Neural cell (in vitro differentiated cells): ENCODE results near the gene TMPRSS15.

Source experiments
- EP300 ChIP-seq: fragments of 450-650 bp; conservative IDR thresholded peaks from 2 replicates; pipeline ENCODE4 v1.6.1; 2014; ENCODE audit warnings: antibody characterized with exemption, mild to moderate bottlenecking, moderate library complexity; ENCODE audit not compliant: poor library complexity, severe bottlenecking
- POLR2AphosphoS5 ChIP-seq: IDR thresholded peaks from 2 replicates; pipeline ENCODE4 v1.6.1; 2012
- RAD21 ChIP-seq: fragments of 450-650 bp; conservative IDR thresholded peaks from 2 replicates; pipeline ENCODE4 v1.6.1; 2014; ENCODE audit warnings: antibody characterized with exemption, mild to moderate bottlenecking, moderate library complexity
- TAF1 ChIP-seq: IDR thresholded peaks from 2 replicates; pipeline ENCODE4 v1.6.1; 2012; ENCODE audit warnings: low read depth
- TF ChIP-seq, protein P1 (sequence below): fragments of 450-650 bp; IDR thresholded peaks from 2 replicates; pipeline ENCODE4 v1.5.1; 2014; ENCODE audit warnings: antibody characterized with exemption, mild to moderate bottlenecking, moderate library complexity; ENCODE audit not compliant: poor library complexity, severe bottlenecking

DNA sequence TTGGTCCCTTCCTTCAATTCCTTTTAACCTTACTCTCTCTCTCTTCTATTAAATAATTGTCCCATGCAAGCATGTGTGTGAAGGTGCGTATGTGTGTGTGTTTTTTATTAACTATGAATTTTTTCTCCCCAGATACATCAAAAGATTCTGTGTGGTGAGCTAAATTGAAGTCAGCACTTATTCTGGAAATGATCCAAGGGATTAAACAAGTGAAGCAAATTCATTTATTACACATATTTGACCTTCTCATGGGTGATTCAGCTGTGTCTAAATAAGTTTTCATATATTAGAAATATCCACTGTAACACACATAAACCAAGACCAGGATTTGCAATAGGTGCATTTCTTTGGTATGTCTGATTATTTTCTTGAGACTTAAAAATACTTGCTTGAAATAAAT is 134.7 kb downstream of the TMPRSS15 start:
- TF ChIP-seq EP300 = no peak
- TF ChIP-seq POLR2AphosphoS5 = no peak
- no peak for TF ChIP-seq RAD21
- TF ChIP-seq, protein P1, sequence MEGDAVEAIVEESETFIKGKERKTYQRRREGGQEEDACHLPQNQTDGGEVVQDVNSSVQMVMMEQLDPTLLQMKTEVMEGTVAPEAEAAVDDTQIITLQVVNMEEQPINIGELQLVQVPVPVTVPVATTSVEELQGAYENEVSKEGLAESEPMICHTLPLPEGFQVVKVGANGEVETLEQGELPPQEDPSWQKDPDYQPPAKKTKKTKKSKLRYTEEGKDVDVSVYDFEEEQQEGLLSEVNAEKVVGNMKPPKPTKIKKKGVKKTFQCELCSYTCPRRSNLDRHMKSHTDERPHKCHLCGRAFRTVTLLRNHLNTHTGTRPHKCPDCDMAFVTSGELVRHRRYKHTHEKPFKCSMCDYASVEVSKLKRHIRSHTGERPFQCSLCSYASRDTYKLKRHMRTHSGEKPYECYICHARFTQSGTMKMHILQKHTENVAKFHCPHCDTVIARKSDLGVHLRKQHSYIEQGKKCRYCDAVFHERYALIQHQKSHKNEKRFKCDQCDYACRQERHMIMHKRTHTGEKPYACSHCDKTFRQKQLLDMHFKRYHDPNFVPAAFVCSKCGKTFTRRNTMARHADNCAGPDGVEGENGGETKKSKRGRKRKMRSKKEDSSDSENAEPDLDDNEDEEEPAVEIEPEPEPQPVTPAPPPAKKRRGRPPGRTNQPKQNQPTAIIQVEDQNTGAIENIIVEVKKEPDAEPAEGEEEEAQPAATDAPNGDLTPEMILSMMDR = no peak
- no peak for TF ChIP-seq TAF1
